Measurements from ENCODE around the gene IL17C.

DNA sequence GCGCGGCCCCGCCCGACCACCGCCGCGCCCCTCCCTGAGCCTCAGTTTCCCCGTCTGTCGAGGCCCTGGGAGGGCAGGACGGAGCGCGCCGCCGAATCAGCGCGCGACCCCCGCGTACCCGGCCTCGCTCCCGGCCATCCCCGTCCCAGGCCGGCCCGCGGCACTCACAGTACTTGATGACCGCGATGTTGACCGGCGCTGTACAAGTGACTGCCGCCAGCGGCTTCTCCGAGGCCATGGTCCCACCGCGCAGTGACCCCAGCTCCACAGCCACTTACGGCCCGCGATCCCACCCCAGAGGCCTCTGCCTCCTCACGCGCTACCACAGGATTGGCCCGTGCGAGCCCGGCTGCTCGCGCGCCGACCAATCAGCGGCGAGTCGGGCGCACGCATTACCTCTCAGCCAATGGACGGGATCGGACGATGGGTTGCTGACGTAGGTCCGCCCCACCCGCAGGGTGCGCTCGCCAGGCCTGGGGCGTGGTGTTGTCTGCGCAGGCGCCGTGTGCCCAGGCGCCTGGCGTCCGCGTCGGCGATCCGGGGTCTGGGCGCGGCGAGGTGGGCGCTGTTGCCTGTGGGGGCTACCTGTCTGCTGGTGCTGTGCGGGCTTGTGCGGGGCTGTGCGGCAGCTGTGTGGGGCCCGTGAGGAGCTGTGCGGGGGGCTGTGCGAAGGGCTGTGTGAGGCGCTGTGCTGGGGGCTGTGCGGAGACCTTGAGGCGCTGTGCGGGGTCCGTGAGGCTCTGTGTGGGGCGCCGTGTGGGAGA is 24.7 kb downstream of the IL17C start, which contains the start of gene MVD:
- TF ChIP-seq, protein P1, sequence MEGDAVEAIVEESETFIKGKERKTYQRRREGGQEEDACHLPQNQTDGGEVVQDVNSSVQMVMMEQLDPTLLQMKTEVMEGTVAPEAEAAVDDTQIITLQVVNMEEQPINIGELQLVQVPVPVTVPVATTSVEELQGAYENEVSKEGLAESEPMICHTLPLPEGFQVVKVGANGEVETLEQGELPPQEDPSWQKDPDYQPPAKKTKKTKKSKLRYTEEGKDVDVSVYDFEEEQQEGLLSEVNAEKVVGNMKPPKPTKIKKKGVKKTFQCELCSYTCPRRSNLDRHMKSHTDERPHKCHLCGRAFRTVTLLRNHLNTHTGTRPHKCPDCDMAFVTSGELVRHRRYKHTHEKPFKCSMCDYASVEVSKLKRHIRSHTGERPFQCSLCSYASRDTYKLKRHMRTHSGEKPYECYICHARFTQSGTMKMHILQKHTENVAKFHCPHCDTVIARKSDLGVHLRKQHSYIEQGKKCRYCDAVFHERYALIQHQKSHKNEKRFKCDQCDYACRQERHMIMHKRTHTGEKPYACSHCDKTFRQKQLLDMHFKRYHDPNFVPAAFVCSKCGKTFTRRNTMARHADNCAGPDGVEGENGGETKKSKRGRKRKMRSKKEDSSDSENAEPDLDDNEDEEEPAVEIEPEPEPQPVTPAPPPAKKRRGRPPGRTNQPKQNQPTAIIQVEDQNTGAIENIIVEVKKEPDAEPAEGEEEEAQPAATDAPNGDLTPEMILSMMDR (IDR thresholded peaks at IDR 0.05), result no peak
- TF ChIP-seq POLR2A (IDR thresholded peaks at IDR 0.05), result peak; percentile 81

All from testis (tissue), 2 donors.